GM23248 (cell line): ENCODE results near the gene RSPH9. TPM values are rescaled to one million over a fixed set of nuclear protein-coding genes. Genes with fewer than 3 reads are reported as not detected.

Source experiments
- DNase-seq: peaks from one replicate; pipeline ENCODE4 v3.0.0-alpha.2; 2015
- H2AFZ ChIP-seq: fragments of 200-600 bp; sonication (generic); 2 replicates; pipeline ENCODE4 v1.6.1; 2016; ENCODE audit warnings: antibody characterized with exemption
- H3F3A ChIP-seq: fragments of 200-600 bp; sonication (generic); 2 replicates; pipeline ENCODE4 v1.6.1; 2016; ENCODE audit warnings: mild to moderate bottlenecking, antibody characterized with exemption, mixed run types; ENCODE audit not compliant: insufficient read depth
- H3K27ac ChIP-seq: fragments of 200-600 bp; sonication (generic); 2 replicates; pipeline ENCODE4 v1.5.1; 2016; ENCODE audit warnings: mild to moderate bottlenecking
- H3K27me3 ChIP-seq: fragments of 200-600 bp; sonication (generic); replicated peaks from 2 replicates; pipeline ENCODE4 v1.6.1; 2016; ENCODE audit warnings: mild to moderate bottlenecking; ENCODE audit not compliant: insufficient read depth
- H3K36me3 ChIP-seq: fragments of 200-600 bp; sonication (generic); 2 replicates; pipeline ENCODE4 v1.6.1; 2016; ENCODE audit warnings: low read depth, mild to moderate bottlenecking
- H3K4me1 ChIP-seq: fragments of 200-600 bp; sonication (generic); 2 replicates; pipeline ENCODE4 v1.6.1; 2016; ENCODE audit warnings: mild to moderate bottlenecking; ENCODE audit not compliant: insufficient read depth
- H3K4me2 ChIP-seq: fragments of 200-600 bp; sonication (generic); one replicate; pipeline ENCODE4 v1.6.1; 2016; ENCODE audit warnings: mild to moderate bottlenecking; ENCODE audit not compliant: unreplicated experiment
- H3K4me3 ChIP-seq: fragments of 200-600 bp; sonication (generic); 2 replicates; pipeline ENCODE4 v1.5.1; 2016; ENCODE audit warnings: mild to moderate bottlenecking
- H3K79me2 ChIP-seq: fragments of 200-600 bp; sonication (generic); 2 replicates; pipeline ENCODE4 v1.6.1; 2016; ENCODE audit warnings: mild to moderate bottlenecking; ENCODE audit not compliant: insufficient read depth
- H3K9ac ChIP-seq: fragments of 200-600 bp; sonication (generic); 2 replicates; pipeline ENCODE4 v1.6.1; 2016; ENCODE audit warnings: mild to moderate bottlenecking
- H3K9me2 ChIP-seq: fragments of 200-600 bp; sonication (generic); 2 replicates; pipeline ENCODE4 v1.6.1; 2016; ENCODE audit warnings: mixed run types, mild to moderate bottlenecking, moderate library complexity; ENCODE audit not compliant: insufficient read depth
- H3K9me3 ChIP-seq: fragments of 200-600 bp; sonication (generic); one replicate; pipeline ENCODE4 v1.6.1; 2017; ENCODE audit warnings: low read depth
- H4K20me1 ChIP-seq: fragments of 200-600 bp; sonication (generic); 2 replicates; pipeline ENCODE4 v1.6.0; 2016; ENCODE audit not compliant: insufficient read depth
- EZH2 ChIP-seq: fragments of 200-600 bp; sonication (generic); IDR thresholded peaks from 2 replicates; pipeline ENCODE4 v1.6.1; 2018; ENCODE audit warnings: antibody characterized with exemption, mild to moderate bottlenecking; ENCODE audit not compliant: insufficient read depth, poor library complexity, severe bottlenecking
- EZH2phosphoT487 ChIP-seq: fragments of 200-600 bp; sonication (generic); IDR thresholded peaks from 2 replicates; pipeline ENCODE4 v1.6.1; 2018; ENCODE audit warnings: antibody characterized with exemption, moderate library complexity, mild to moderate bottlenecking, low read depth; ENCODE audit not compliant: insufficient read depth
- WGBS, 2 experiments: methylation state at CpG; one replicate each; pipeline ENCODE4 v1.1.6; 2015 to 2017; ENCODE audit warnings: low lambda C conversion rate in 2 of 2, low coverage in 1 of 2; ENCODE audit errors: missing lambda C conversion rate in 2 of 2; 5-methylcytosine and 5-hydroxymethylcytosine counted together
- in situ Hi-C: fragments of 300-500 bp; cut with MboI; formaldehyde crosslinking; loops from 2 replicates; pipeline ENCODE4 v1.15.0; 2020
- polyA plus RNA-seq: library from polyadenylated mRNA; unstranded; fragments of >200 nt; fragmentation: Nextera tagmentation; extraction: Ambion mirVana; gene quantifications from 2 replicates; pipeline ENCODE4 v1.2.1, GENCODE V29; 2016
- total RNA-seq: library from RNA; depleted of rRNA; stranded (reverse); fragments of >200 nt; shearing (Covaris generic); gene quantifications from 2 replicates; pipeline ENCODE4 v1.2.3, GENCODE V29; 2014

RSPH9 gene
- total and polyA plus RNA-seq, 2 experiments from 2014 or later: 0.11 to 1.3 TPM

GRCh38 chr6:43706788-43707187 is 62.0 kb downstream of the RSPH9 start:
- WGBS, 2 experiments: 88 to 90% methylated on average over 8 of the region's 8 CpGs
- Histone ChIP-seq H3K4me1 (peaks cover 33% of the 10 kb centered on the region), H3K27me3 (no peaks in the 10 kb centered on the region), H3K9ac (no peak overlapping the region), H2AFZ (peak overlapping the region; percentile 52; the same call in 1 of the 2 replicates), H3K9me2 (no peaks in the 10 kb centered on the region), H3K79me2 (no peaks in the 10 kb centered on the region), H4K20me1 (no peaks in the 10 kb centered on the region), H3K9me3 (no peaks in the 10 kb centered on the region), H3K4me3 (no peak overlapping the region), H3K27ac (no peak overlapping the region), H3K36me3 (no peaks in the 10 kb centered on the region), H3F3A (peaks cover 23% of the 10 kb centered on the region; the same call in 1 of the 2 replicates), H3K4me2 (no peak overlapping the region)
- in situ Hi-C loops: no loop called here
- TF ChIP-seq EZH2phosphoT487 (no peak), EZH2 (no peak)
- DNase-seq: no peak

- H3K36me3 ChIP-seq: no peaks in the 10 kb centered on the region
- no peaks in the 10 kb centered on the region for H3K27me3 ChIP-seq
- H3K79me2 ChIP-seq: no peaks in the 10 kb centered on the region
- H3K27ac ChIP-seq: no peak overlapping the region
- TF ChIP-seq EZH2phosphoT487 (no peak), EZH2 (no peak)
- no peak overlapping the region for H3K4me3 ChIP-seq
- H2AFZ ChIP-seq: no peak overlapping the region
- no peaks in the 10 kb centered on the region for H3K9me3 ChIP-seq
- WGBS, 2 experiments: 94% methylated on average over 7 of the region's 7 CpGs
- no peak overlapping the region for H3K4me2 ChIP-seq
- no peaks in the 10 kb centered on the region for H3K9me2 ChIP-seq
- H3K4me1 ChIP-seq: peaks cover 29% of the 10 kb centered on the region
- no peaks in the 10 kb centered on the region for H4K20me1 ChIP-seq
- peaks cover 18% of the 10 kb centered on the region; the same call in 1 of the 2 replicates for H3F3A ChIP-seq
- in situ Hi-C loops: no loop called here
- H3K9ac ChIP-seq: no peak overlapping the region
- DNase-seq: no peak
Observed at GRCh38 chr6:43707269-43707668, 62.4 kb downstream of the RSPH9 start.

- no peak overlapping the region for H2AFZ ChIP-seq
- peaks cover 24% of the 10 kb centered on the region for H3K4me1 ChIP-seq
- 38 to 43% methylated on average over 1 of the region's 1 CpG for WGBS, 2 experiments
- no peak for DNase-seq
- H3K79me2 ChIP-seq: no peaks in the 10 kb centered on the region
- H3F3A ChIP-seq: peaks cover 18% of the 10 kb centered on the region; the same call in 1 of the 2 replicates
- no peaks in the 10 kb centered on the region for H3K9me2 ChIP-seq
- no peaks in the 10 kb centered on the region for H3K27me3 ChIP-seq
- no peak overlapping the region for H3K27ac ChIP-seq
- H3K4me2 ChIP-seq: no peak overlapping the region
- no peaks in the 10 kb centered on the region for H4K20me1 ChIP-seq
- TF ChIP-seq EZH2: no peak
- no peak for TF ChIP-seq EZH2phosphoT487
- no peaks in the 10 kb centered on the region for H3K36me3 ChIP-seq
- no peaks in the 10 kb centered on the region for H3K9me3 ChIP-seq
- in situ Hi-C loops: no loop called here
- H3K9ac ChIP-seq: no peak overlapping the region
- H3K4me3 ChIP-seq: no peak overlapping the region
Observed at GRCh38 chr6:43707767-43708166, 62.9 kb downstream of the RSPH9 start.

GRCh38 chr6:43708860-43709653 is 64.2 kb downstream of the RSPH9 start:
- peak; percentile 93 for DNase-seq
- H3K4me2 ChIP-seq: peak overlapping the region; percentile 40
- no peaks in the 10 kb centered on the region for H3K9me2 ChIP-seq
- TF ChIP-seq EZH2phosphoT487: 0 out of 2 replicates have a peak, but pooled peaks have one; percentile 29
- TF ChIP-seq EZH2: no peak
- 0 out of 2 replicates have a peak, but pooled peaks cover 8% of the 10 kb centered on the region for H3F3A ChIP-seq
- no peaks in the 10 kb centered on the region for H3K27me3 ChIP-seq
- no peaks in the 10 kb centered on the region for H3K9me3 ChIP-seq
- no peaks in the 10 kb centered on the region for H3K36me3 ChIP-seq
- WGBS, 2 experiments: 21 to 23% methylated on average over 5 of the region's 5 CpGs
- H3K27ac ChIP-seq: peak overlapping the region; percentile 69
- H3K9ac ChIP-seq: peak overlapping the region; percentile 29; the same call in 1 of the 2 replicates
- H2AFZ ChIP-seq: peak overlapping the region; percentile 31
- no peaks in the 10 kb centered on the region for H3K79me2 ChIP-seq
- H4K20me1 ChIP-seq: no peaks in the 10 kb centered on the region
- no peak overlapping the region; the same call in 1 of the 2 replicates for H3K4me3 ChIP-seq
- in situ Hi-C loops: no loop called here
- H3K4me1 ChIP-seq: peaks cover 20% of the 10 kb centered on the region
